Glutamatergic neuron (in vitro differentiated cells): ENCODE data around the gene CCR7. TPM values are rescaled to one million over a fixed set of nuclear protein-coding genes. Genes with fewer than 3 reads are reported as not detected.

ENCODE experiments used
- DNase-seq: peaks from one replicate; pipeline ENCODE4 v3.0.0; 2022
- H3K27ac Mint-ChIP-seq: one replicate; pipeline ENCODE4 v1.8.0; 2020; ENCODE audit warnings: mild to moderate bottlenecking, mixed read lengths, inconsistent platforms; ENCODE audit not compliant: unreplicated experiment
- H3K27me3 Mint-ChIP-seq: one replicate; pipeline ENCODE4 v1.8.0; 2020; ENCODE audit warnings: mild to moderate bottlenecking, moderate library complexity, mixed read lengths, inconsistent platforms; ENCODE audit not compliant: unreplicated experiment
- H3K36me3 Mint-ChIP-seq: one replicate; pipeline ENCODE4 v1.8.0; 2020; ENCODE audit warnings: mild to moderate bottlenecking, mixed read lengths, inconsistent platforms; ENCODE audit not compliant: unreplicated experiment
- H3K4me1 Mint-ChIP-seq: one replicate; pipeline ENCODE4 v1.8.0; 2020; ENCODE audit warnings: mild to moderate bottlenecking, low read depth, mixed read lengths, inconsistent platforms; ENCODE audit not compliant: unreplicated experiment
- H3K4me3 Mint-ChIP-seq: one replicate; pipeline ENCODE4 v1.8.0; 2020; ENCODE audit warnings: mild to moderate bottlenecking, mixed read lengths, inconsistent platforms; ENCODE audit not compliant: unreplicated experiment
- H3K9me3 Mint-ChIP-seq: one replicate; pipeline ENCODE4 v1.8.0; 2020; ENCODE audit warnings: mild to moderate bottlenecking, moderate library complexity, mixed read lengths, inconsistent platforms; ENCODE audit not compliant: unreplicated experiment
- CTCF ChIP-seq: fragments of 200-600 bp; sonication (generic); IDR thresholded peaks from one replicate; pipeline ENCODE4 v1.5.0; 2021; ENCODE audit not compliant: partially characterized antibody, unreplicated experiment
- total RNA-seq: library from RNA; stranded (reverse); fragmentation: NEBNext Ultra II Directional; extraction: Animal tissue kit (Norgen Biotek cat#: 25700); gene quantifications from one replicate; pipeline ENCODE4 v1.2.1, GENCODE V29; 2021; ENCODE audit not compliant: unreplicated experiment

The CCR7 gene
- total RNA-seq, 1 donor from 2014 or later: not detected

GRCh38 chr17:40568074-40568836, 3.0 kb upstream of the CCR7 start:
- Mint-ChIP-seq H3K36me3 (no peaks in the 10 kb centered on the region), H3K4me3 (no peak overlapping the region), H3K27ac (no peak overlapping the region), H3K4me1 (no peaks in the 10 kb centered on the region), H3K27me3 (no peaks in the 10 kb centered on the region), H3K9me3 (peaks cover 4% of the 10 kb centered on the region)
- DNase-seq: no peak
- no peak for TF ChIP-seq CTCF

GRCh38 chr17:40567377-40567776, 2.1 kb upstream of the CCR7 start:
- Mint-ChIP-seq H3K4me1 (no peaks in the 10 kb centered on the region), H3K27me3 (no peaks in the 10 kb centered on the region), H3K36me3 (no peaks in the 10 kb centered on the region), H3K9me3 (peaks cover 4% of the 10 kb centered on the region), H3K27ac (no peak overlapping the region), H3K4me3 (no peak overlapping the region)
- no peak for DNase-seq
- no peak for TF ChIP-seq CTCF

GRCh38 chr17:40565769-40566409, 617 bp upstream of the CCR7 start:
- no peaks in the 10 kb centered on the region for H3K36me3 Mint-ChIP-seq
- no peak overlapping the region for H3K4me3 Mint-ChIP-seq
- no peak overlapping the region for H3K27ac Mint-ChIP-seq
- H3K9me3 Mint-ChIP-seq: peaks cover 6% of the 10 kb centered on the region
- H3K4me1 Mint-ChIP-seq: no peaks in the 10 kb centered on the region
- H3K27me3 Mint-ChIP-seq: peaks cover 2% of the 10 kb centered on the region
- no peak for TF ChIP-seq CTCF
- DNase-seq: no peak

GRCh38 chr17:40564195-40564882, 933 bp downstream of the CCR7 start:
- TF ChIP-seq CTCF: no peak
- peaks cover 4% of the 10 kb centered on the region for H3K27me3 Mint-ChIP-seq
- no peak overlapping the region for H3K4me3 Mint-ChIP-seq
- H3K36me3 Mint-ChIP-seq: no peaks in the 10 kb centered on the region
- H3K27ac Mint-ChIP-seq: no peak overlapping the region
- H3K9me3 Mint-ChIP-seq: peaks cover 8% of the 10 kb centered on the region
- peaks cover 8% of the 10 kb centered on the region for H3K4me1 Mint-ChIP-seq
- no peak for DNase-seq
